Upper lobe of right lung (tissue), 1 donor: Measurements from ENCODE around the gene ZNF366. TPM values are rescaled to one million over a fixed set of nuclear protein-coding genes. Genes with fewer than 3 reads are reported as not detected.

Source experiments
- ATAC-seq: fragments of 200-7000 bp; cut with Tn5 transposase; one replicate; pipeline ENCODE4 v1.9.1; 2020; ENCODE audit warnings: mild to moderate bottlenecking, moderate library complexity
- DNase-seq: peaks from one replicate; pipeline ENCODE4 v3.0.0-alpha.2; 2020
- H3K27ac ChIP-seq: fragments of 200-600 bp; one replicate; pipeline ENCODE4 v1.8.0; 2022
- H3K27me3 ChIP-seq: fragments of 200-600 bp; one replicate; pipeline ENCODE4 v1.8.0; 2022; ENCODE audit warnings: mild to moderate bottlenecking
- H3K36me3 ChIP-seq: fragments of 200-600 bp; one replicate; pipeline ENCODE4 v1.8.0; 2022
- H3K4me1 ChIP-seq: fragments of 200-600 bp; one replicate; pipeline ENCODE4 v1.8.0; 2022
- H3K4me3 ChIP-seq: fragments of 200-600 bp; one replicate; pipeline ENCODE4 v1.8.0; 2022; ENCODE audit warnings: mild to moderate bottlenecking
- H3K9me3 ChIP-seq: fragments of 200-600 bp; one replicate; pipeline ENCODE4 v1.8.0; 2022
- intact Hi-C: fragments of 100-400 bp; cut with DNase I; formaldehyde crosslinking; loops from one replicate; pipeline ENCODE4 v1.11.0; 2022
- long read RNA-seq: library from polyadenylated mRNA; unstranded; transcript quantifications from one replicate; pipeline ENCODE4 v2.0.0, GENCODE V29; 2021
- total RNA-seq: library from RNA; stranded (reverse); fragmentation: NEBNext Ultra II Directional; extraction: Animal tissue kit (Norgen Biotek cat#: 25700); gene quantifications from one replicate; pipeline ENCODE4 v1.2.1, GENCODE V29; 2021
- TF ChIP-seq, protein P1 (sequence below): fragments of 200-600 bp; IDR thresholded peaks from one replicate; pipeline ENCODE4 v1.8.0; 2022; ENCODE audit warnings: antibody characterized with exemption
- donor health status: DM: no; HTN: yes; CAD: no; lungs with severe emphysema.

ZNF366 gene, protein sequence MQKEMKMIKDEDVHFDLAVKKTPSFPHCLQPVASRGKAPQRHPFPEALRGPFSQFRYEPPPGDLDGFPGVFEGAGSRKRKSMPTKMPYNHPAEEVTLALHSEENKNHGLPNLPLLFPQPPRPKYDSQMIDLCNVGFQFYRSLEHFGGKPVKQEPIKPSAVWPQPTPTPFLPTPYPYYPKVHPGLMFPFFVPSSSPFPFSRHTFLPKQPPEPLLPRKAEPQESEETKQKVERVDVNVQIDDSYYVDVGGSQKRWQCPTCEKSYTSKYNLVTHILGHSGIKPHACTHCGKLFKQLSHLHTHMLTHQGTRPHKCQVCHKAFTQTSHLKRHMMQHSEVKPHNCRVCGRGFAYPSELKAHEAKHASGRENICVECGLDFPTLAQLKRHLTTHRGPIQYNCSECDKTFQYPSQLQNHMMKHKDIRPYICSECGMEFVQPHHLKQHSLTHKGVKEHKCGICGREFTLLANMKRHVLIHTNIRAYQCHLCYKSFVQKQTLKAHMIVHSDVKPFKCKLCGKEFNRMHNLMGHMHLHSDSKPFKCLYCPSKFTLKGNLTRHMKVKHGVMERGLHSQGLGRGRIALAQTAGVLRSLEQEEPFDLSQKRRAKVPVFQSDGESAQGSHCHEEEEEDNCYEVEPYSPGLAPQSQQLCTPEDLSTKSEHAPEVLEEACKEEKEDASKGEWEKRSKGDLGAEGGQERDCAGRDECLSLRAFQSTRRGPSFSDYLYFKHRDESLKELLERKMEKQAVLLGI
- total RNA-seq: 12.2 TPM
- long read RNA-seq, transcript ZNF366-201 (5 exons, 3,830 nt): major isoform, 22 of 52 reads
- long read RNA-seq, partial matches to known transcripts: 22 of 52 reads
- long read RNA-seq, other reads (novel, unspliced or antisense): 8 of 52 reads

- DNase-seq (no peak), ATAC-seq (peak; percentile 14)
- Histone ChIP-seq H3K27ac (peak within 1 kb of the TSS; percentile 70), H3K27me3 (no peaks in the 10 kb centered on the region), H3K4me1 (peaks cover 19% of the 10 kb centered on the region), H3K4me3 (peak within 1 kb of the TSS; percentile 41), H3K36me3 (no peaks in the 10 kb centered on the region), H3K9me3 (no peaks in the 10 kb centered on the region)
- TF ChIP-seq, protein P1, sequence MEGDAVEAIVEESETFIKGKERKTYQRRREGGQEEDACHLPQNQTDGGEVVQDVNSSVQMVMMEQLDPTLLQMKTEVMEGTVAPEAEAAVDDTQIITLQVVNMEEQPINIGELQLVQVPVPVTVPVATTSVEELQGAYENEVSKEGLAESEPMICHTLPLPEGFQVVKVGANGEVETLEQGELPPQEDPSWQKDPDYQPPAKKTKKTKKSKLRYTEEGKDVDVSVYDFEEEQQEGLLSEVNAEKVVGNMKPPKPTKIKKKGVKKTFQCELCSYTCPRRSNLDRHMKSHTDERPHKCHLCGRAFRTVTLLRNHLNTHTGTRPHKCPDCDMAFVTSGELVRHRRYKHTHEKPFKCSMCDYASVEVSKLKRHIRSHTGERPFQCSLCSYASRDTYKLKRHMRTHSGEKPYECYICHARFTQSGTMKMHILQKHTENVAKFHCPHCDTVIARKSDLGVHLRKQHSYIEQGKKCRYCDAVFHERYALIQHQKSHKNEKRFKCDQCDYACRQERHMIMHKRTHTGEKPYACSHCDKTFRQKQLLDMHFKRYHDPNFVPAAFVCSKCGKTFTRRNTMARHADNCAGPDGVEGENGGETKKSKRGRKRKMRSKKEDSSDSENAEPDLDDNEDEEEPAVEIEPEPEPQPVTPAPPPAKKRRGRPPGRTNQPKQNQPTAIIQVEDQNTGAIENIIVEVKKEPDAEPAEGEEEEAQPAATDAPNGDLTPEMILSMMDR: no peak
- intact Hi-C loops: no loop called here
These were observed at the start of gene ZNF366 for GRCh38 chr5:72507231-72507906. ZNF366 (minus strand) TSS chr5:72507410; CDS start chr5:72461496, 45,914 bp downstream.

DNA sequence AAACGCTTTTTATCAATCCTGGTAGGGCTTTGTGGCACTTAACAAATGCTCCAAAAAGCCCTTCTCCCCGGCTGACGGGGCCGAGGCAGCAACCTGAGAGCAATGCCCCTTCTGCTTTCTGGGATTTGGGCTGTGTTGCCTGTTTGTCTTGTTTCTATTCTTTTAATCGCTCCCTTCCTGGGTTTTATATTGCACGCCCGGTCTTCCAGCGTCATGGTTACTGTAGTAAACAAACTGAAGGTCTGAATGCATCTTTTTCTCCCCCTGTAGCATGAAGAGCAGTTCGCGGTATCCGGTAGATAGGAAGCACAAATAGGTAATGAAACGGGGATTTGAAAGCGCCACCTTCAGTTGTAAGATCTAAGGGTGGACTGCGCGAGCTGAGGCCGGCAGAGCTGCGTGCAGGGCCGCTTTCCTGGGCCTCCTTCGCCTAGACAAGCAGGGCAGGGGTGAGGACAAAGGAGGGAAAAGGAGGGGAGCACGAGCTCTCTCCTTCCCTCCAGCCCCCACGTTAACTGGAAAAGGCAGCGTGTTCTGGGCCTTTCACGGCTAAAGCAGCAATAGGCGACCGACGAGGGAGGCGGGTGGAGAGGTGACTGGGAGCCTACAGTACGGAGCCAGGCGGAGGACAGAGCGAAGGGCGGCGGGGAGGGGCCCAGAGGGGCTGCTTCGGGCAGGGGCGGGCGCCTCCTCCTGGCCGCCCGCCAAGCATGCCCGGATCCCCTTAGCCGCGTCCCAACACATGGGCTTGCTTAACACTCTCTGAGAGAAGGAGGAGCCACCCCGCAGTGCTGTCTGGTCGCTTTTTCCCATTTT lies 49.3 kb upstream of the ZNF366 start:
- ATAC-seq: peak; percentile 93
- H3K9me3 ChIP-seq: no peaks in the 10 kb centered on the region
- peaks cover 15% of the 10 kb centered on the region for H3K4me1 ChIP-seq
- no peaks in the 10 kb centered on the region for H3K36me3 ChIP-seq
- TF ChIP-seq, protein P1: peak; percentile 4
- intact Hi-C loops: no loop called here
- H3K4me3 ChIP-seq: peak overlapping the region; percentile 51
- H3K27ac ChIP-seq: peak overlapping the region; percentile 80
- DNase-seq: peak; percentile 87
- no peaks in the 10 kb centered on the region for H3K27me3 ChIP-seq

DNA sequence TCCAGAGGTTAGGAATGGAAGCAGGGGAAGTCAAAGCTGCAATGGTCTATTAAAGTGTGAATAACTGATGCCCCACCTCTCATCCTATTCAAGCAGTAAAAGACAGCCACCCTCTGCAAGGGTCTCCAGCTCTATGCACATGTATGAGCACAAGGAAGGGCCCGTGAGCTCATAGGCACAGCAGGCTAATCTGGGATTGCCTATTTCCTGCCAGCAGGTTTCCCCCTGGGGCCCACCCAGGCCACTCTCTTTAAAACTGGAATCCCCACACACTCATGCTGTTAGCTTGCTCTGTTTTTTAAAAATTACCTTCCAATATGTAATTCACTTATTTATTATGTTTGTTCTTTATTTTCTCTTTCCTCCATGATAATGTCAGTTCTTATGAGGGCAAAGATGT lies 48.7 kb upstream of the ZNF366 start:
- intact Hi-C loops: no loop called here
- no peaks in the 10 kb centered on the region for H3K27me3 ChIP-seq
- H3K9me3 ChIP-seq: no peaks in the 10 kb centered on the region
- DNase-seq: no peak
- peaks cover 15% of the 10 kb centered on the region for H3K4me1 ChIP-seq
- ATAC-seq: no peak
- no peaks in the 10 kb centered on the region for H3K36me3 ChIP-seq
- H3K4me3 ChIP-seq: no peak overlapping the region
- TF ChIP-seq, protein P1: no peak
- H3K27ac ChIP-seq: no peak overlapping the region

GRCh38 chr5:72554897-72555296 lies 47.7 kb upstream of the ZNF366 start:
- ATAC-seq (no peak), DNase-seq (no peak)
- no peaks in the 10 kb centered on the region for H3K36me3 ChIP-seq
- peaks cover 15% of the 10 kb centered on the region for H3K4me1 ChIP-seq
- H3K9me3 ChIP-seq: no peaks in the 10 kb centered on the region
- TF ChIP-seq, protein P1: no peak
- H3K27ac ChIP-seq: no peak overlapping the region
- no peaks in the 10 kb centered on the region for H3K27me3 ChIP-seq
- intact Hi-C loops: no loop called here
- no peak overlapping the region for H3K4me3 ChIP-seq
